Measurements from ENCODE around the gene RAB8B. TPM values are rescaled to one million over a fixed set of nuclear protein-coding genes. Genes with fewer than 3 reads are reported as not detected.
A peak's percentile ranks its signal among the peaks of the same experiment; 100 is the strongest.

Gene RAB8B
- polyA plus RNA-seq, 4 donors = 9.8 to 19.6 (median 13.9) TPM

- Histone ChIP-seq H3K36me3 (ENCODE audit: control insufficient read depth in 3 of 3, insufficient read depth in 2 of 3, low read depth in 1 of 3, low read length in 3 of 3) (peaks cover 0 to 2% (median 0%) of the 10 kb centered on the region in 3 donors), H3K9me3 (ENCODE audit: control insufficient read depth in 2 of 2, insufficient read depth in 1 of 2, low read depth in 1 of 2, low read length in 1 of 2) (peaks cover 0 to 4% of the 10 kb centered on the region in 2 donors), H3K4me3 (ENCODE audit: low read depth in 1 of 3, low read length in 3 of 3) (no peak overlapping the region), H3K27ac (ENCODE audit: low read depth in 1 of 3, low read length in 2 of 3) (no peak overlapping the region), H3K4me1 (ENCODE audit: control insufficient read depth in 3 of 3, insufficient read depth in 2 of 3, low read depth in 1 of 3, low read length in 2 of 3) (peaks cover 6 to 18% (median 15%) of the 10 kb centered on the region in 3 donors), H3K27me3 (ENCODE audit: control insufficient read depth in 3 of 3, insufficient read depth in 3 of 3, low read length in 3 of 3) (no peaks in the 10 kb centered on the region)
- no peak for DNase-seq
- FAIRE-seq = no peak
Observed at GRCh38 chr15:63238171-63238570, 48.8 kb downstream of the RAB8B start.

DNA sequence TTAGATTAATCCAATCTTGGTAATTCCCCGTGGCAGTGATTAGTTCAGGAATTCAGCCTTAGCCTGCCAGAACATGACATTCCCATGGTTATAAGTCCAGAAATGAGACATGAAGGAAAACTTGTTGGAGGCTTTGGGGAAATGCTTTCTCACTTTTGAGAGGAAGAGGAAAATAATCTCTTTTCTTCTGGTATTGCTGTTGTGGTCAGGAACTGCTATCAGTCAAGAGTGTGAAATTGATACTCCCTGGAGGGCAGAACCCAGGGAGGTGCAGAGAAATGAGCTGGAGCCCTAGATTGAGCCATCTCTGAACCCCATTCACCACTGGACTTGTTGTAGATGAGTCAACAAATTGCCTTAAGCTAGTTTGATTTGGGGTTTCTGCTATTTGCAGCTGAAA is 49.4 kb downstream of the RAB8B start:
- H3K27ac ChIP-seq (ENCODE audit: low read depth in 1 of 3, low read length in 2 of 3) = no peak overlapping the region
- H3K27me3 ChIP-seq (ENCODE audit: control insufficient read depth in 3 of 3, insufficient read depth in 3 of 3, low read length in 3 of 3) = no peaks in the 10 kb centered on the region
- DNase-seq = no peak
- peaks cover 0 to 2% (median 0%) of the 10 kb centered on the region in 3 donors for H3K36me3 ChIP-seq (ENCODE audit: control insufficient read depth in 3 of 3, insufficient read depth in 2 of 3, low read depth in 1 of 3, low read length in 3 of 3)
- H3K9me3 ChIP-seq (ENCODE audit: control insufficient read depth in 2 of 2, insufficient read depth in 1 of 2, low read depth in 1 of 2, low read length in 1 of 2) = peaks cover 0 to 8% of the 10 kb centered on the region in 2 donors
- no peak for FAIRE-seq
- WGBS, 3 donors = 63 to 74% (median 70%) methylated on average over 1 of the region's 1 CpG
- peaks cover 6 to 16% (median 12%) of the 10 kb centered on the region in 3 donors for H3K4me1 ChIP-seq (ENCODE audit: control insufficient read depth in 3 of 3, insufficient read depth in 2 of 3, low read depth in 1 of 3, low read length in 2 of 3)
- no peak overlapping the region for H3K4me3 ChIP-seq (ENCODE audit: low read depth in 1 of 3, low read length in 3 of 3)

GRCh38 chr15:63240109-63240508 is 50.7 kb downstream of the RAB8B start:
- 86 to 95% (median 88%) methylated on average over 3 of the region's 3 CpGs for WGBS, 3 donors
- DNase-seq (no peak), FAIRE-seq (no peak)
- peaks cover 0 to 8% of the 10 kb centered on the region in 2 donors for H3K9me3 ChIP-seq (ENCODE audit: control insufficient read depth in 2 of 2, insufficient read depth in 1 of 2, low read depth in 1 of 2, low read length in 1 of 2)
- no peak overlapping the region for H3K4me3 ChIP-seq (ENCODE audit: low read depth in 1 of 3, low read length in 3 of 3)
- H3K36me3 ChIP-seq (ENCODE audit: control insufficient read depth in 3 of 3, insufficient read depth in 2 of 3, low read depth in 1 of 3, low read length in 3 of 3) = peaks cover 0 to 2% (median 0%) of the 10 kb centered on the region in 3 donors
- H3K27ac ChIP-seq (ENCODE audit: low read depth in 1 of 3, low read length in 2 of 3) = no peak overlapping the region
- no peaks in the 10 kb centered on the region for H3K27me3 ChIP-seq (ENCODE audit: control insufficient read depth in 3 of 3, insufficient read depth in 3 of 3, low read length in 3 of 3)
- peaks cover 0 to 5% (median 0%) of the 10 kb centered on the region in 3 donors for H3K4me1 ChIP-seq (ENCODE audit: control insufficient read depth in 3 of 3, insufficient read depth in 2 of 3, low read depth in 1 of 3, low read length in 2 of 3)

GRCh38 chr15:63241316-63241715 is 51.9 kb downstream of the RAB8B start:
- Histone ChIP-seq H3K4me1 (ENCODE audit: control insufficient read depth in 3 of 3, insufficient read depth in 2 of 3, low read depth in 1 of 3, low read length in 2 of 3) (peaks cover 0 to 5% (median 0%) of the 10 kb centered on the region in 3 donors), H3K36me3 (ENCODE audit: control insufficient read depth in 3 of 3, insufficient read depth in 2 of 3, low read depth in 1 of 3, low read length in 3 of 3) (peaks cover 0 to 7% (median 2%) of the 10 kb centered on the region in 3 donors), H3K9me3 (ENCODE audit: control insufficient read depth in 2 of 2, insufficient read depth in 1 of 2, low read depth in 1 of 2, low read length in 1 of 2) (peaks cover 0 to 8% of the 10 kb centered on the region in 2 donors), H3K27ac (ENCODE audit: low read depth in 1 of 3, low read length in 2 of 3) (no peak overlapping the region), H3K27me3 (ENCODE audit: control insufficient read depth in 3 of 3, insufficient read depth in 3 of 3, low read length in 3 of 3) (no peaks in the 10 kb centered on the region), H3K4me3 (ENCODE audit: low read depth in 1 of 3, low read length in 3 of 3) (no peak overlapping the region)
- FAIRE-seq (no peak), DNase-seq (no peak)
- WGBS, 3 donors = 94 to 100% (median 95%) methylated on average over 1 of the region's 1 CpG

- Histone ChIP-seq H3K27ac (ENCODE audit: low read depth in 1 of 3, low read length in 2 of 3) (peak overlapping the region in 1 of 3 donors; percentile 64), H3K9me3 (ENCODE audit: control insufficient read depth in 2 of 2, insufficient read depth in 1 of 2, low read depth in 1 of 2, low read length in 1 of 2) (peaks cover 0 to 8% of the 10 kb centered on the region in 2 donors), H3K4me3 (ENCODE audit: low read depth in 1 of 3, low read length in 3 of 3) (no peak overlapping the region), H3K4me1 (ENCODE audit: control insufficient read depth in 3 of 3, insufficient read depth in 2 of 3, low read depth in 1 of 3, low read length in 2 of 3) (peaks cover 0 to 12% (median 0%) of the 10 kb centered on the region in 3 donors), H3K36me3 (ENCODE audit: control insufficient read depth in 3 of 3, insufficient read depth in 2 of 3, low read depth in 1 of 3, low read length in 3 of 3) (peaks cover 0 to 9% (median 3%) of the 10 kb centered on the region in 3 donors), H3K27me3 (ENCODE audit: control insufficient read depth in 3 of 3, insufficient read depth in 3 of 3, low read length in 3 of 3) (no peaks in the 10 kb centered on the region)
- 74 to 96% (median 85%) methylated on average over 1 of the region's 1 CpG for WGBS, 3 donors
- DNase-seq = no peak
- FAIRE-seq = no peak
Observed at GRCh38 chr15:63243101-63243500, 53.7 kb downstream of the RAB8B start.

- Histone ChIP-seq H3K4me3 (ENCODE audit: low read depth in 1 of 3, low read length in 3 of 3) (no peak overlapping the region), H3K4me1 (ENCODE audit: control insufficient read depth in 3 of 3, insufficient read depth in 2 of 3, low read depth in 1 of 3, low read length in 2 of 3) (peaks cover 0 to 10% (median 0%) of the 10 kb centered on the region in 3 donors), H3K27me3 (ENCODE audit: control insufficient read depth in 3 of 3, insufficient read depth in 3 of 3, low read length in 3 of 3) (no peaks in the 10 kb centered on the region), H3K27ac (ENCODE audit: low read depth in 1 of 3, low read length in 2 of 3) (peak overlapping the region in 1 of 3 donors; percentile 64), H3K9me3 (ENCODE audit: control insufficient read depth in 2 of 2, insufficient read depth in 1 of 2, low read depth in 1 of 2, low read length in 1 of 2) (peaks cover 0 to 8% of the 10 kb centered on the region in 2 donors), H3K36me3 (ENCODE audit: control insufficient read depth in 3 of 3, insufficient read depth in 2 of 3, low read depth in 1 of 3, low read length in 3 of 3) (peaks cover 0 to 9% (median 3%) of the 10 kb centered on the region in 3 donors)
- DNase-seq (no peak), FAIRE-seq (no peak)
- 71 to 85% (median 73%) methylated on average over 1 of the region's 1 CpG for WGBS, 3 donors
Observed at GRCh38 chr15:63243776-63244175, 54.4 kb downstream of the RAB8B start.

DNA sequence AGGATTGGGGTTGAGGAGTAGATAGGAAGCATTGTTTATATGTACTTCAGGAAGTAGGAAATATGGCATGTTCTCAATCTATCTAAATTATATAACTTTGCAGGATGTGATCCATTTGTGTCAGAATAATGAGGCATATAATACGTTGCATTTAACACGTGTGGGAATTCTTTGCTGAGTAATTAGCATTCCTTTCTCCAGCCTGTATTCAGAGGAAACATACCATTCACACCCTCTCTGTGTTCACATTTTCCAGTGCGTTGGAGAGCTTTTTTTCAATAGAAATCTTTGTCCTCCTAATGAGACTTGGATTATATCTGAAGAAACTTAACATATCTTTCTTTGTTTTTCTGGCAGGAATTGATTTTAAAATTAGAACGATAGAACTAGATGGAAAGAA is 55.0 kb downstream of the RAB8B start:
- Histone ChIP-seq H3K27me3 (ENCODE audit: control insufficient read depth in 3 of 3, insufficient read depth in 3 of 3, low read length in 3 of 3) (no peaks in the 10 kb centered on the region), H3K36me3 (ENCODE audit: control insufficient read depth in 3 of 3, insufficient read depth in 2 of 3, low read depth in 1 of 3, low read length in 3 of 3) (peaks cover 0 to 11% (median 3%) of the 10 kb centered on the region in 3 donors), H3K9me3 (ENCODE audit: control insufficient read depth in 2 of 2, insufficient read depth in 1 of 2, low read depth in 1 of 2, low read length in 1 of 2) (peaks cover 0 to 8% of the 10 kb centered on the region in 2 donors), H3K4me3 (ENCODE audit: low read depth in 1 of 3, low read length in 3 of 3) (no peak overlapping the region), H3K27ac (ENCODE audit: low read depth in 1 of 3, low read length in 2 of 3) (no peak overlapping the region), H3K4me1 (ENCODE audit: control insufficient read depth in 3 of 3, insufficient read depth in 2 of 3, low read depth in 1 of 3, low read length in 2 of 3) (peaks cover 0 to 9% (median 0%) of the 10 kb centered on the region in 3 donors)
- DNase-seq (no peak), FAIRE-seq (no peak)
- WGBS, 3 donors = 58 to 78% (median 70%) methylated on average over 4 of the region's 4 CpGs

DNA sequence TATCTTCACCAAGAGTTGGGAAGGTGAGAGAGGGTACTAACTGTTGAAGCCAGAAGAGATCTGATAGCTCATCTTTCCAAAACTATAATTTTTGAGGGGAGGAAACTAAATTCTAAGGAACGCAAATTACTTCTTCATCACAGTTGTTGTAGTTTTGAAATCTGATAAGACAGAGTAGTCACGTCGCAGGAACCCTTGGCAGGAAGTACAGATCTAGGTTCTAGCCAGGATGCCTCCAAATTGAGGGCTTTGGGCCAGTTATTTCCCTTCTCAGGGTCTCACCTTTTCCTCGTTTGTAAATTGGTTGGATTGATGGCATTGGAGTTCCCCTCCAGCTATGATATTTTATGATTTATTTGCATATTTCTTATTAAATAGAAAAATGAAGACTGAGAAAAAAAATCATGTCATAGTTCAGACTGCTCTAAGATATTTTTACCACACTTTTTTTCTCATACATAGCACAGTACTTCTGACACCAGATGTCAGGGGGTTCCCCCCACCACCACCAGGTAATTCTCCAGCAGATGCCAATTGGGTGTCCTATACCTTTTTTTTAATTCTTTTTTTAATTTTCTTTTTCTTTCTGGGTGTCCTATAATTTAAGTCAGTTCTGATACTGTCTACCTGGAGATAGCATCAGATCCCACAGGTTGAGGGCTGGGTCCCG is 55.7 kb downstream of the RAB8B start:
- Histone ChIP-seq H3K9me3 (ENCODE audit: control insufficient read depth in 2 of 2, insufficient read depth in 1 of 2, low read depth in 1 of 2, low read length in 1 of 2) (peaks cover 0 to 8% of the 10 kb centered on the region in 2 donors), H3K27ac (ENCODE audit: low read depth in 1 of 3, low read length in 2 of 3) (peak overlapping the region in 1 of 3 donors; percentile 74), H3K4me1 (ENCODE audit: control insufficient read depth in 3 of 3, insufficient read depth in 2 of 3, low read depth in 1 of 3, low read length in 2 of 3) (peaks cover 0 to 9% (median 0%) of the 10 kb centered on the region in 3 donors), H3K36me3 (ENCODE audit: control insufficient read depth in 3 of 3, insufficient read depth in 2 of 3, low read depth in 1 of 3, low read length in 3 of 3) (peaks cover 0 to 12% (median 3%) of the 10 kb centered on the region in 3 donors), H3K4me3 (ENCODE audit: low read depth in 1 of 3, low read length in 3 of 3) (no peak overlapping the region), H3K27me3 (ENCODE audit: control insufficient read depth in 3 of 3, insufficient read depth in 3 of 3, low read length in 3 of 3) (no peaks in the 10 kb centered on the region)
- DNase-seq = no peak
- WGBS, 3 donors = 60 to 78% (median 75%) methylated on average over 5 of the region's 5 CpGs
- no peak for FAIRE-seq
